Thyroid gland (tissue), 4 donors: ENCODE data around the gene SH3D19. TPM values are rescaled to one million over a fixed set of nuclear protein-coding genes. Genes with fewer than 3 reads are reported as not detected.

Source experiments
- DNase-seq, 2 donors: peaks; one replicate each; pipeline ENCODE4 v3.0.0-alpha.2; 2019
- H3K27ac ChIP-seq, 3 donors: fragments of 200-600 bp; sonication (generic); 1 replicate in 2 of 3; 2 replicates in 1 of 3; pipeline ENCODE4 v1.5.1; 2016 to 2019; ENCODE audit warnings: mild to moderate bottlenecking in 1 of 3, moderate library complexity in 1 of 3
- H3K27me3 ChIP-seq: fragments of 200-600 bp; sonication (generic); one replicate; pipeline ENCODE4 v1.5.1; 2019
- H3K36me3 ChIP-seq, 2 donors: fragments of 200-600 bp; sonication (generic); one replicate each; pipeline ENCODE4 v1.5.1; 2016 to 2019
- H3K4me1 ChIP-seq, 2 donors: fragments of 200-600 bp; sonication (generic); one replicate each; pipeline ENCODE4 v1.5.1; 2017 to 2019
- H3K4me3 ChIP-seq, 3 donors: fragments of 200-600 bp; sonication (generic); replicated peaks in 1 of 3; 1 replicate in 2 of 3; 2 replicates in 1 of 3; pipeline ENCODE4 v1.5.1; 2016; ENCODE audit warnings: mild to moderate bottlenecking in 1 of 3
- H3K9me3 ChIP-seq: fragments of 200-600 bp; sonication (generic); one replicate; pipeline ENCODE4 v1.5.1; 2017
- CTCF ChIP-seq, 6 experiments: fragments of 200-600 bp in 3 of 6; fragments of 450-650 bp in 3 of 6; sonication (generic) in 3 of 6; IDR thresholded peaks; one replicate each; pipeline ENCODE4 v1.5.1; 2016 to 2019; ENCODE audit warnings: antibody characterized with exemption in 6 of 6, mild to moderate bottlenecking in 2 of 6, inconsistent platforms in 1 of 6, moderate library complexity in 1 of 6
- POLR2A ChIP-seq, 2 donors: fragments of 450-650 bp; IDR thresholded peaks; one replicate each; pipeline ENCODE4 v1.6.1; 2017; ENCODE audit warnings: antibody characterized with exemption in 2 of 2, mild to moderate bottlenecking in 2 of 2, moderate library complexity in 1 of 2
- WGBS, 2 donors: methylation state at CpG; one replicate each; pipeline ENCODE4 v1.1.5; 2017; 5-methylcytosine and 5-hydroxymethylcytosine counted together
- intact Hi-C: fragments of 100-400 bp; cut with DNase I; formaldehyde crosslinking; loops from one replicate; pipeline ENCODE4 v1.15.1; 2023
- total RNA-seq, 4 donors: library from RNA; depleted of rRNA; stranded (reverse); fragments of >200 nt; gene quantifications; one replicate each; pipeline ENCODE4 v1.2.3, GENCODE V29; 2016

The SH3D19 gene
- total RNA-seq, 4 donors from 2014 or later = 82.0 to 143 (median 113) TPM

DNA sequence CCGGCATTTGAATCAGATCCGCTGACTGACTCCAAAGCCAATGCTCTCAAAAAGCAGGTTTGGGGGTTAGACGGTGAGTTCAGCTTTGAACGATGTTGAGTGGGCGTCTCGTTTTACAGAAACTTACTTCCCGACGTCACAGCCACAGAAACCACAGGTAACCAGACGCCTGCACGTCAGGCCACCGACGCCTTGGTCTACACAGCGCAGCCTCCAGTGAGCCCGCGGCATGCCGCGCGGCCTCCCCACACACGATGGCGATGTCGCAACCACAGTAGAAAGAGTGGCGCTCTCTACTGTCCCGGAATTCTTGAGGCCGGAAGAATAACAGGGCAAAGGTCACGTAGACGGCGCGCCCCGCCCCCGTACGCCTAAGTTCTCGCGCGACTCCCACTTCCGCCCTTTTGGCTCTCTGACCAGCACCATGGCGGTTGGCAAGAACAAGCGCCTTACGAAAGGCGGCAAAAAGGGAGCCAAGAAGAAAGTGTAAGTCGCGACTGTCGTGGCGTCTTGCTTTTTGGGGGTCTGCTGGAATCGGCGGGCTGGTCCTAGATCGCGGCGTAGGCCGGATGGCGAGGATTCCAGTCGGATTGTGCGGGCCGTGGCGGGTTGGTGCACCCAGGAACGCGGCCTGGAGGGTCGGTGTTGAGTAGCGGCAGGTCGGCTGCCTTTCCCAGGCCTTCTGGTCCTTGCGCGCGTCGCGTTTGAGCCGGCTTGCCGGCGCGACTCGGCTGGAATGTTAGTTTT lies 226.0 kb downstream of the SH3D19 start, which contains the start of gene RPS3A:
TSS of gene RPS3A (plus strand) at position 400 of the 747 bp plus-strand sequence. CDS start at position 425, 25 bp downstream.
- TF ChIP-seq CTCF (IDR thresholded peaks at IDR 0.05) = peak; percentile 18 to 97 (median 76)
- TF ChIP-seq POLR2A (IDR thresholded peaks at IDR 0.05) = peak in 1 of 2 donors; percentile 92
- peak; percentile 96 to 97 for DNase-seq
- no peaks in the 10 kb centered on the region for H3K9me3 ChIP-seq
- H3K36me3 ChIP-seq = peaks cover 23 to 26% of the 10 kb centered on the region in 2 donors
- 1 to 2% methylated on average over 8 to 16 of the region's 69 CpGs for WGBS, 2 donors
- peak within 1 kb of the TSS; percentile 21 to 76 (median 65) for H3K4me3 ChIP-seq
- H3K4me1 ChIP-seq = peaks cover 26 to 34% of the 10 kb centered on the region in 2 donors
- intact Hi-C loops = loop anchor here (10.0 kb wide), 1 partner anchor 85 kb away; the partner anchor contains the start of gene LRBA
- H3K27me3 ChIP-seq = no peaks in the 10 kb centered on the region
- peak within 1 kb of the TSS; percentile 88 to 97 (median 89) for H3K27ac ChIP-seq

DNA sequence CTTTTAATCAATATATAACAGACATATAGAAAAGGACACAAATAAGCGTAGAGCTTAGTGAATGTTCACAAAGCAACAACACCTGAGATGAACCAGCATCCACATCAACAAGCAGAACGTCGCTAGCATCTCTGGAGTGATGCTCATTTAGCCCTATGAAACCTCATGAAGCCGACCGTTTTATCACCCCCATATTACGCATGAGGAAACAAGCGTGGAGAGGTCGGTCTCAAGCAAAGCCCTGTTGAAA lies 226.5 kb downstream of the SH3D19 start:
- peak overlapping the region in 2 of 3 donors; percentile 2 to 76 for H3K4me3 ChIP-seq
- no peaks in the 10 kb centered on the region for H3K9me3 ChIP-seq
- H3K4me1 ChIP-seq = peaks cover 26 to 34% of the 10 kb centered on the region in 2 donors
- H3K27me3 ChIP-seq = no peaks in the 10 kb centered on the region
- TF ChIP-seq CTCF (IDR thresholded peaks at IDR 0.05) (no peak), POLR2A (IDR thresholded peaks at IDR 0.05) (no peak)
- peak overlapping the region; percentile 56 to 89 (median 61) for H3K27ac ChIP-seq
- 15 to 18% methylated on average over 8 of the region's 8 CpGs for WGBS, 2 donors
- intact Hi-C loops = loop anchor here (10.0 kb wide), 1 partner anchor 84 kb away; the partner anchor contains the start of gene LRBA
- peaks cover 21 to 23% of the 10 kb centered on the region in 2 donors for H3K36me3 ChIP-seq
- DNase-seq = no peak

GRCh38 chr4:151097759-151098158 lies 227.6 kb downstream of the SH3D19 start:
- TF ChIP-seq CTCF (IDR thresholded peaks at IDR 0.05) (no peak), POLR2A (IDR thresholded peaks at IDR 0.05) (no peak)
- Histone ChIP-seq H3K4me3 (no peak overlapping the region), H3K27ac (peak overlapping the region; percentile 7 to 89 (median 56)), H3K9me3 (no peaks in the 10 kb centered on the region), H3K36me3 (peaks cover 10 to 12% of the 10 kb centered on the region in 2 donors), H3K27me3 (no peaks in the 10 kb centered on the region), H3K4me1 (peaks cover 26 to 34% of the 10 kb centered on the region in 2 donors)
- 71 to 74% methylated on average over 3 of the region's 3 CpGs for WGBS, 2 donors
- peak; percentile 12 to 29 for DNase-seq
- intact Hi-C loops = loop anchor here (10.0 kb wide), 1 partner anchor 83 kb away; the partner anchor contains the start of gene LRBA

DNA sequence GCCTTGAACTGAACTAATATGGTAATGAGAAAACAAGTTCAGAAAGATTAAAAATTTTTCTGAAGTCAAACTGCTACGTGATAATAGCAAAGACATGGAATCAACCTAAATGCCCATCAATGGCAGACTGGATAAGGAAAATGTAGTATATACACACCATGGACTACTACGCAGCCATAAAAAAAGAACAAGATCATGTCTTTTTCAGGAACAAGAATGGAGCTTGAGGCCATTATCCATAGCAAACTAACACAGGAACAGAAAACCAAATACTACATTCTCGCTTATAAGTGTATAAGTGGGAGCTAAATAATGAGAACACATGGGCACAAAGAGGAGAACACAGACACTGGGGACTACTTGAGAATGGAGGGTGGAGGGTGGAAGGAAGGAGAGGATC lies 230.3 kb downstream of the SH3D19 start:
- DNase-seq = no peak
- TF ChIP-seq CTCF (IDR thresholded peaks at IDR 0.05) (no peak), POLR2A (IDR thresholded peaks at IDR 0.05) (no peak)
- Histone ChIP-seq H3K27ac (peak overlapping the region in 2 of 3 donors; percentile 28 to 74), H3K36me3 (no peaks in the 10 kb centered on the region), H3K4me1 (peaks cover 11 to 18% of the 10 kb centered on the region in 2 donors), H3K4me3 (no peak overlapping the region), H3K9me3 (no peaks in the 10 kb centered on the region), H3K27me3 (no peaks in the 10 kb centered on the region)
- intact Hi-C loops = loop anchor here (10.0 kb wide), 1 partner anchor 80 kb away; the partner anchor contains the start of gene LRBA
- 93 to 94% methylated on average over 3 of the region's 3 CpGs for WGBS, 2 donors

GRCh38 chr4:151094290-151094751 lies 231.1 kb downstream of the SH3D19 start:
- Histone ChIP-seq H3K9me3 (no peaks in the 10 kb centered on the region), H3K4me1 (peaks cover 11 to 18% of the 10 kb centered on the region in 2 donors), H3K27me3 (no peaks in the 10 kb centered on the region), H3K4me3 (no peak overlapping the region), H3K27ac (no peak overlapping the region), H3K36me3 (no peaks in the 10 kb centered on the region)
- DNase-seq = no peak
- no peak for TF ChIP-seq POLR2A (IDR thresholded peaks at IDR 0.05)
- no peak for TF ChIP-seq CTCF (IDR thresholded peaks at IDR 0.05)
- intact Hi-C loops = loop anchor here (10.0 kb wide), 1 partner anchor 80 kb away; the partner anchor contains the start of gene LRBA
- WGBS, 2 donors = 92 to 93% methylated on average over 2 of the region's 2 CpGs
